Measurements from ENCODE around the gene SIX4. TPM values are rescaled to one million over a fixed set of nuclear protein-coding genes. Genes with fewer than 3 reads are reported as not detected.

Gene SIX4
- total and polyA plus RNA-seq, 10 of the 15 experiments (the other 5 are each of a cell fraction or from before 2014, with no cell fraction given) = 0.04 to 0.26 (median 0.06) TPM; not detected in 5

GRCh38 chr14:60681271-60681670 is 42.9 kb downstream of the SIX4 start:
- TF ChIP-seq CBX3 (IDR thresholded peaks at IDR 0.05; ENCODE audit: borderline replicate concordance, low read depth) (no peak), ZNF687 (IDR thresholded peaks at IDR 0.05) (no peak), WRNIP1 (IDR thresholded peaks at IDR 0.05; ENCODE audit: borderline replicate concordance, low read depth, low read length) (no peak), BRCA1 (IDR thresholded peaks at IDR 0.05; ENCODE audit: low read depth, low read length) (no peak), SREBF1 (IDR thresholded peaks at IDR 0.05; ENCODE audit: low read length) (no peak), NFIC (IDR thresholded peaks at IDR 0.05; ENCODE audit: low read depth, low read length) (no peak), BCL3 (IDR thresholded peaks at IDR 0.05; ENCODE audit: borderline replicate concordance, insufficient read depth, low read depth, low read length, poor library complexity, severe bottlenecking) (no peak), SIN3A (IDR thresholded peaks at IDR 0.05; ENCODE audit: low read depth, low read length) (no peak), TCF12 (IDR thresholded peaks at IDR 0.05; ENCODE audit: low read depth, low read length) (no peak), STAT1 (conservative IDR thresholded peaks at IDR 0.05) (no peak), HSF1 (IDR thresholded peaks at IDR 0.05; ENCODE audit: low read depth, low read length) (no peak), CUX1 (IDR thresholded peaks at IDR 0.05; ENCODE audit: insufficient replicate concordance, low read depth, low read length) (no peak)
- no peaks in the 10 kb centered on the region for H3K36me3 ChIP-seq (ENCODE audit: control insufficient read depth in 2 of 2, insufficient read depth in 2 of 2, low read length in 1 of 2)
- no peak overlapping the region for H3K4me2 ChIP-seq (ENCODE audit: control insufficient read depth, insufficient read depth)
- FAIRE-seq (no peak), DNase-seq (ENCODE audit: low read depth, low spot score) (no peak), ATAC-seq (no peak)
- H4K20me1 ChIP-seq (ENCODE audit: control insufficient read depth, insufficient read depth) = no peaks in the 10 kb centered on the region
- intact Hi-C loops (cut with micrococcal nuclease; ENCODE audit: unreplicated experiment) = no loop called here
- in situ Hi-C loops (cut with MboI) = no loop called here
- H3K27me3 ChIP-seq (replicated peaks in 1 of 2; ENCODE audit: control insufficient read depth in 2 of 2, insufficient read depth in 2 of 2, low read length in 1 of 2) = no peaks in the 10 kb centered on the region
- H3K79me2 ChIP-seq (ENCODE audit: control insufficient read depth, insufficient read depth, low read length) = no peaks in the 10 kb centered on the region
- BruUV-seq (replicated peaks) = no TSS peak
- no peaks in the 10 kb centered on the region for H3K4me1 ChIP-seq (ENCODE audit: control insufficient read depth, insufficient read depth, low read length)
- H2AFZ ChIP-seq (ENCODE audit: control insufficient read depth, low read depth, low read length) = no peak overlapping the region
- H3K9me3 ChIP-seq (replicated peaks; ENCODE audit: control insufficient read depth, insufficient read depth, low read length) = no peaks in the 10 kb centered on the region
- RAD21 ChIA-PET (ENCODE audit: unreplicated experiment) = no interaction called here
- CTCF ChIA-PET = no interaction called here
- POLR2A ChIA-PET = interaction anchor here (0.6 kb wide), 1 partner anchor 25 kb away, joined by 3 read pairs; no protein-coding TSS in a partner anchor
- no peak overlapping the region for H3K4me3 ChIP-seq
- SMC1A ChIA-PET (ENCODE audit: uncharacterized antibody, unreplicated experiment) = interaction anchor here (0.8 to 1.2 kb wide), 3 partner anchors 24 to 111 kb away, joined by 3 to 4 read pairs (median 3); no protein-coding TSS in a partner anchor
- no peak overlapping the region for H3K27ac ChIP-seq (ENCODE audit: control insufficient read depth, insufficient read depth)
- no peak overlapping the region for H3K9ac ChIP-seq (ENCODE audit: control insufficient read depth, insufficient read depth, low read length)

All from GM12878 (cell line).